Stomach (tissue), 4 donors: ENCODE measurements around the gene NUP214.

Experiments
- POLR2A ChIP-seq, 4 donors: fragments of 450-650 bp; IDR thresholded peaks; one replicate each; pipeline ENCODE4 v1.6.1; 2016; ENCODE audit warnings: antibody characterized with exemption in 4 of 4, control low read depth in 2 of 4, mild to moderate bottlenecking in 1 of 4, moderate library complexity in 1 of 4
- POLR2AphosphoS5 ChIP-seq, 3 donors: sonication (generic); formaldehyde crosslinking; IDR thresholded peaks; one replicate each; pipeline ENCODE4 v1.6.1; 2016; ENCODE audit warnings: antibody characterized with exemption in 3 of 3
- TF ChIP-seq, protein P1 (sequence below), 7 experiments: fragments of 450-650 bp in 4 of 7; fragments of 200-600 bp in 3 of 7; sonication (generic) in 3 of 7; IDR thresholded peaks; one replicate each; pipeline ENCODE4 v1.5.1; 2016 to 2019; ENCODE audit warnings: antibody characterized with exemption in 7 of 7, control low read depth in 2 of 7, mild to moderate bottlenecking in 1 of 7

GRCh38 chr9:131236761-131237160 lies 111.4 kb downstream of the NUP214 start:
- TF ChIP-seq POLR2AphosphoS5 (IDR thresholded peaks at IDR 0.05) (peak in 1 of 3 donors; percentile 25), POLR2A (IDR thresholded peaks at IDR 0.05) (no peak)
- TF ChIP-seq, protein P1, sequence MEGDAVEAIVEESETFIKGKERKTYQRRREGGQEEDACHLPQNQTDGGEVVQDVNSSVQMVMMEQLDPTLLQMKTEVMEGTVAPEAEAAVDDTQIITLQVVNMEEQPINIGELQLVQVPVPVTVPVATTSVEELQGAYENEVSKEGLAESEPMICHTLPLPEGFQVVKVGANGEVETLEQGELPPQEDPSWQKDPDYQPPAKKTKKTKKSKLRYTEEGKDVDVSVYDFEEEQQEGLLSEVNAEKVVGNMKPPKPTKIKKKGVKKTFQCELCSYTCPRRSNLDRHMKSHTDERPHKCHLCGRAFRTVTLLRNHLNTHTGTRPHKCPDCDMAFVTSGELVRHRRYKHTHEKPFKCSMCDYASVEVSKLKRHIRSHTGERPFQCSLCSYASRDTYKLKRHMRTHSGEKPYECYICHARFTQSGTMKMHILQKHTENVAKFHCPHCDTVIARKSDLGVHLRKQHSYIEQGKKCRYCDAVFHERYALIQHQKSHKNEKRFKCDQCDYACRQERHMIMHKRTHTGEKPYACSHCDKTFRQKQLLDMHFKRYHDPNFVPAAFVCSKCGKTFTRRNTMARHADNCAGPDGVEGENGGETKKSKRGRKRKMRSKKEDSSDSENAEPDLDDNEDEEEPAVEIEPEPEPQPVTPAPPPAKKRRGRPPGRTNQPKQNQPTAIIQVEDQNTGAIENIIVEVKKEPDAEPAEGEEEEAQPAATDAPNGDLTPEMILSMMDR (IDR thresholded peaks at IDR 0.05): no peak
